SK-N-SH (cell line): ENCODE results near the gene HDAC6.

Experiments used
- CTCF ChIP-seq: fragments of 200-600 bp; sonication (generic); IDR thresholded peaks from 2 replicates; pipeline ENCODE4 v1.6.1; 2017; ENCODE audit warnings: antibody characterized with exemption, mild to moderate bottlenecking, moderate library complexity
- TEAD4 ChIP-seq: IDR thresholded peaks from 2 replicates; pipeline ENCODE4 v1.4.0; 2012; ENCODE audit warnings: mild to moderate bottlenecking, borderline replicate concordance; ENCODE audit not compliant: insufficient read depth
- YY1 ChIP-seq: IDR thresholded peaks from 2 replicates; pipeline ENCODE4 v1.4.0; 2012; ENCODE audit warnings: low read depth, mild to moderate bottlenecking

GRCh38 chrX:48789366-48790220 is 12.3 kb upstream of the HDAC6 start:
- TF ChIP-seq CTCF (no peak), TEAD4 (no peak), YY1 (no peak)
